HG03442 (cell line): Measurements from ENCODE around the gene SALL2.
"Not testable (repeated sequence)": the region's sequence is repeated elsewhere in the genome, so short reads cannot be mapped to it uniquely, and the experiment has no call there.

Source experiments
- ATAC-seq: cut with Tn5 transposase; IDR thresholded peaks from one replicate; pipeline ENCODE4 v1.9.1; 2021; ENCODE audit warnings: mild to moderate bottlenecking, moderate library complexity; ENCODE audit not compliant: unreplicated experiment

Gene SALL2

GRCh38 chr14:21525962-21526671 is at the start of gene SALL2:
Gene SALL2, minus strand, starts transcription at chr14:21526346. Its CDS starts 219 bp downstream, at chr14:21526127.
- ATAC-seq, result no peak

GRCh38 chr14:21575661-21576060 is 49.5 kb upstream of the SALL2 start:
- ATAC-seq, result no peak

- no peak for ATAC-seq
Observed at GRCh38 chr14:21572604-21573003, 46.5 kb upstream of the SALL2 start.

- ATAC-seq, result no peak
Observed at GRCh38 chr14:21558703-21559170, 32.6 kb upstream of the SALL2 start.

GRCh38 chr14:21557084-21557901 is 31.1 kb upstream of the SALL2 start:
- ATAC-seq, result peak; percentile 47

- no peak for ATAC-seq
Observed at GRCh38 chr14:21556378-21557083, 30.4 kb upstream of the SALL2 start.

GRCh38 chr14:21553266-21553665 is 27.1 kb upstream of the SALL2 start:
- no peak for ATAC-seq

- ATAC-seq, result not testable (repeated sequence)
Observed at GRCh38 chr14:21544588-21544987, 18.4 kb upstream of the SALL2 start.

GRCh38 chr14:21543963-21544362 is 17.8 kb upstream of the SALL2 start:
- ATAC-seq, result no peak

GRCh38 chr14:21543521-21543960 is 17.4 kb upstream of the SALL2 start:
- no peak for ATAC-seq

GRCh38 chr14:21541413-21542074 is 15.4 kb upstream of the SALL2 start:
- no peak for ATAC-seq

- ATAC-seq, result no peak
Observed at GRCh38 chr14:21539189-21539940, 13.2 kb upstream of the SALL2 start.

GRCh38 chr14:21537090-21537424 is 10.9 kb upstream of the SALL2 start:
- ATAC-seq, result no peak

GRCh38 chr14:21536418-21537089 is 10.4 kb upstream of the SALL2 start:
- no peak for ATAC-seq

GRCh38 chr14:21535545-21536417 is 9.6 kb upstream of the SALL2 start:
- no peak for ATAC-seq

- ATAC-seq, result no peak
Observed at GRCh38 chr14:21534576-21534975, 8.4 kb upstream of the SALL2 start.

- ATAC-seq, result no peak
Observed at GRCh38 chr14:21533294-21533693, 7.1 kb upstream of the SALL2 start.

GRCh38 chr14:21529515-21529914 is 3.4 kb upstream of the SALL2 start:
- ATAC-seq, result no peak
